CD4-positive, alpha-beta T cell treated with Interferon alpha-2 for 1 hour (primary cell): ENCODE measurements around the gene EBF3.
A peak's percentile ranks its signal among the peaks of the same experiment; 100 is the strongest.

ENCODE experiments used
- DNase-seq, 2 donors: peaks; one replicate each; pipeline ENCODE4 v3.0.0-alpha.2; 2020 to 2022

The EBF3 gene

DNA sequence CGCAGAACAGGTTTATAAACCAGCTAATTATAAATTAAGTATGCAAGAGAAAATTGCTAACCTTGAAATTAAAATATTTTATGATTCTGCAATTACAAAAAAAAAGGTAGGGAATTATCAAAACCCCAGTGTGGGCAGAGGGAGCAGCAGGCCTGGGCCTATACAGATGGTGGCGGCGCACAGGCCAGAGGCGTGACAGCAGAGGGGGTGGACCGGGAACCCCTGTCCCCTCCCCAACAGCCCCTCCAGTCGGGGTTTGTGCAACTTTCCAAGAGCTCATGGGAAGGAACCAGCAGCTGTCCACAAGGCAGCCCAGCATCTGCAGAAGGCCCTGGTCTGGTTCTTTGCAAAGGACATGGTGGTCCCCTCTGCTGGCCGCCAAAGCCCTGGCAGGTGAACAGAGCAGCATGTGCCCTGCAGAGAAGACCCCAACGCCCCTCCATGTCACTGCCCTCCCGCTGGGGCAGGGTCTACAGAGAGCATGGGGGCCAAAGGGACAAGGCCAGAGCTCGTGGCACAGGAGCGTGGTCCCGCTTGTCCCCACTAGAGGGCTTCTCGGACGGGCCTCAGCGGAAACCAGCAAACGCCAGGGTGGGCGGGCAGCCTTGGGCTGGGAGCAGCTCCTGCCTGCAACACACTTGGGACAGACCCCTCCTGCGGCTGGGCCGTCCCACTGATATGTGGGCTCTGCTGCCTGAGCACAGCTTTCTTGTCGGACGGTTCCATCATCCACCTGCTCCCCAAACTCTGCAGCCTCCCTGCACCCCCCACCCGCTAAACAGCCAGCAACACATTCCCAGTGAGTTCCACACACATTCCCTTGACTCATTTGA is 75.1 kb downstream of the EBF3 start:
- peak in 1 of 2 donors; percentile 34 for DNase-seq

DNA sequence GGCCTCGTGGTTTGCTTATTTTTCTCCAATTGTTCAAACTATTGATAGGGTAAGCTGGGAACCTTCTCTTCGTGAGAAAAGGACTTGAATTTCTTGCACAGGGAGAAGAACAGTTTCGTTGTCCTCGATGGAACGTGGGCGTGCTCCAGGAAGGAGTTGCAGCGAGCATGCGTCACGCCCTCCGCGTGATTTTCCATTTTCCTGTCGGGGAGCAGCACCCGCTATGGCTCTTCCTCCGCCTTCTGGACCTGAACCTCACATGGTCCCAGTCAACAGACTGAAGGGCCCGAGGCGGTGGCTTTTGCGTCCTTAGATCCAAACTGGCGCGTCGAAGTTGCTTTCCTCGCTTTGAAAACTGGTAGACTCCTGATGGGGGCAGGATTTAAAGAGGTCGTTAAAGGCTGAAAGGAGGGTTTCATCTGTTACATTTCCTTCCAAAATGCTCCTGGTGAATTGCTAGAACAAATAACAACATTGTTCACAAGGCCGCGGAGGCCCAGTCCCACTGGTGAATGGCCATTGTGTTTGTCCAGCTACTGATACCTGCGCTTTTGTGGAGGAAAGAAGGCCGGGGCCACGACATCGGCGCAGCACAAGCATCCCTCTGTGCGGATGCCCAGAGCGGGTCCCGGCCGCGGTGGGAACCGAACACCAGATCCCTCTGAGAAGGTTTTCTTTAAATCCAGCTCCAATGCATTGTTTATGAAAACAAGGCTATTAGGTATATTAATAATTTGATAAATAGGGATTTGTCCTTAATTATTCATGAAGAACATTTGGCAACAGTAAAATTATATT is 75.9 kb downstream of the EBF3 start:
- DNase-seq: no peak

DNA sequence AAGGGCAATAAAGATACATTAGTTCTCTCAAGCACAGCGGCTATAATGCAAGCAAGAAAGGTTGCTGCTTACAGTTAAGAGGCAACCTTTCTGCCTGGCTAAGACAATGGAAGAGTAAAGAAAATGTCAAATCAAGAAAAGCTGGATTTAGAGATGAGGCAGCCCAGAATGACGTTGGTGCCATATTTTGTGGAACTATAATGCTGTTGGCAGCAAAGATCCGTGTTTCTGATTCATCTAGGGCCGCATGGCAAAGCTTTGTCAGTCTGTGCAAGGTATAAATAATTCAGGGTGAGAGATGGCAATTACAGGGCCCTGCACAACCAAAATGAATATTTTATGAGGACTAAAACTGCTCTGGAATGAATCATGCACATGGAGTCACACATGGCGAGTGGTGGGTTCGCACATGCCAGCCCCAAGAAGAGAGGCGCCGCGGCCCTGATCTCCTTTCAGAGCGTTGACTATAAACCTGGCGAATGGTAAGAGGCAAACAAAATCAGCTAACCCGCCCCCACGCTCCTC is 76.6 kb downstream of the EBF3 start:
- no peak for DNase-seq

DNA sequence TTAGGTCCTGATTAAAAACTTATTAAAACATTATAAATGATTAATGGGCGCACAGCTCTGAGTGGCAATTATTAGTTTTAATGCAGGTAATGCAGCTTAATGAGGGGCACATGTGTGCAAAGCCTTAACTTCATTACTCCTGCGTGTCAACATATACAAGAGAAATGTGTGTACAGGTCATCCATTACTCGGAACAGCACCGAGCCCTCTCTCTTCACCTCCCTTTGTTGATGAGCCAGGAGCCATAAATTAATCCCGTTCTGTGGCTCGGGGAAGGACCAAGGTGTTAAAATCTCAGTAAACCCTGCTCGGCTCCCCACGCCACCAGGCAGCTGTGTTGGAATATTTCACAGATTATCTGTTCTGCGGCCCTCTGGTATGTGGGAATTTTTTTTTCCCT is 77.8 kb downstream of the EBF3 start:
- DNase-seq: no peak

DNA sequence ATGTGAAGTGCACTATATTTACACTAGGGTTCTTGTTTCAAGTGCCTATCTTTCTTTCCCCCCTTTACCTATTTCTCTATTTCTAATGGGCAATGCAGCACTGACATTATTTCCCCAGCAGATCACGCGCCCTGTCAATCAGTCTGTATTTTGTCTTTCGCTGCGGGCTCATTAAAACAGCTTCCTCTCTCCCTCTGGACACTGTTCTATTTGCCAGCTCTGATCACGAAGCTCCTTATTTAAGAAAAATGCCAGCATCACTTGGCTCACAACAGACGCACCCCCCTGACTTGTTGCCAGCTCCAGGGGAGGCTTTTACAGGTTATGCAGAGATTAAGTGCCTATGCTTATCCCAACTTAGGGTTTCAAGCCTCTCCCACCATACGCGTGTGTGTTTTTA is 78.5 kb downstream of the EBF3 start:
- DNase-seq: no peak

DNA sequence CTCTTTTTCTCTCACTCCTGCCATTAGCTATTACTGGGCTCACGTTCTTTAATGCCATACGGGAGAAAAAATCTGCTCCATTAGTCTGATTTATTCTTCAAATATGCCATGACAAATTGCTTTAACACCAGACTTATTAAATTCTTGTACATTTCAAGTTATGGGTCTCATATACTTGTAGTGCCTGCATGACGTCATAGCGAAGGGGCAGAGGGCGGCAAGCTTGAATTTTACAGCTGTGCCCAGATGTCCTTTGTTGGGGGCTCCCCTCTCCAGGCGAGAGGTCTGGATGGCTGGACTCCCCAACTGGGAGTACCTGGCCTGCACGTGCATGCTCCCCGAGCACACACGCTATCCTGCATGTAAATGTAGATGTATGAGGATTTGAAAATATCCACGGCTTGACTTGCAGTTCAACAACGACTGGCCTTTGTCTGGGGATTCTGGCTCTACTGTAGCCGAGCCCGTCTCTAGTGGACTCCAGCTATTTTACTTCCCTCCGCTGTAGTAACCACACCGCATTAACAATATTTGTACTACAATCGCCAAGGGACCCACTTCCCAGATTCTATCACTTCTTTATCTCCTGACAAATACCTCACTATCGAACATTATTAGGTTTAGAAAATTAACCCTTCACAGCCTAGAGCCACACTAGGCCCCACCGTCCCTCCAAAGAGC is 79.5 kb downstream of the EBF3 start:
- no peak for DNase-seq

DNA sequence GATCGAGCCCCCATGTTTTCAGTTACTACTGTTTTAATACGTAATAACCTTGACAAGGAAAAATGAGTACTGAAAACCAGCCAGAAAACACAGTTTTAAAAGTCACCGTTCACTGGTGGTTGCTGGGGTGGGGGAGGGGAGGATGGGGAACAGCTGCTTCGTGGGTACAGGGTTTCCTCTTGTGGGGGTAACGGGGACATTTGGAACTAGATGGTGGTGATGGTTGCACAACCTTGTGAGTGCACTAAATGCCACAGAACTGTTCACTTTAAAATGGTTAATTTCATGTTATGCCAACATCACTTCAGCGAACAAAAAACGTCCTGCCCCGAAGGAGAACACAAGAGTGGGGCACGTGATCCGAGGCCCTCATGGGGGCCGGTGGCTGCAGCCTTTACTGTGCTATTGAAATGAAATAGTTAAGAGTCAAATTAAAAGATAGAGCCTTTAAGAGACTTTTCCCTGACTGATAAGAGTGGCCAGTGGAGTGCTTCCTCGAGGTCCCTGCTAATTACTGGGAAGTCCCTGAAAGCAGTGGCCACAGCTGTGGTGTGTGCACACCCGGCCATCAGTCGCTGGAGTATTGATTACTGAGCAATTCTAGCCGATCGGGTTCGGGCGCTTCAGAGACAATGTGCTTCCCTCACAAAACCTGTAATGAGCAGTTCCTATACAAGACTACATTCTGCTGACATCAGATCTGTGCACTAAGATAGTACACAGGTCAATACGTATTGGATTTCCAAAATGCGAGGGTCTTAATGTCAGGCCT is 80.3 kb downstream of the EBF3 start:
- DNase-seq: no peak

DNA sequence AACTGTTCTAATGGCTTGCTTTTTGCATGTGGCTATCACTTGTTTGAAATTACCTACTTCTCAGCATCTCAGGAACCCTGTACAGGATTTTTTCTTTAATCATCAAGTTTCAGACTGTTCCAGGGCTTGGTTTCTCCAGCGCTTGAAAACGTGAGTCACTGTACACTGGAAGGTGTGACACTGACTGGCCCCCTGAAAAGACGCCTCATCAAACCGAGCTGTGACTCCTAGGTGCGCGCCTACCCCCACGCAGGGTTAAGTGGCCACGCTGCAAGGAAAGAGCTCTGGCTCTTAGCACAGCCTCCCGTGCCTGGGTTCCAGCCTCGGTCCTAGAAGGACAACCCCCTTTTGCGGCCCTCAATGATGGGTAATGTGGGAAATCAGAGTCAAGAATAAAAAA is 81.0 kb downstream of the EBF3 start:
- no peak for DNase-seq

DNA sequence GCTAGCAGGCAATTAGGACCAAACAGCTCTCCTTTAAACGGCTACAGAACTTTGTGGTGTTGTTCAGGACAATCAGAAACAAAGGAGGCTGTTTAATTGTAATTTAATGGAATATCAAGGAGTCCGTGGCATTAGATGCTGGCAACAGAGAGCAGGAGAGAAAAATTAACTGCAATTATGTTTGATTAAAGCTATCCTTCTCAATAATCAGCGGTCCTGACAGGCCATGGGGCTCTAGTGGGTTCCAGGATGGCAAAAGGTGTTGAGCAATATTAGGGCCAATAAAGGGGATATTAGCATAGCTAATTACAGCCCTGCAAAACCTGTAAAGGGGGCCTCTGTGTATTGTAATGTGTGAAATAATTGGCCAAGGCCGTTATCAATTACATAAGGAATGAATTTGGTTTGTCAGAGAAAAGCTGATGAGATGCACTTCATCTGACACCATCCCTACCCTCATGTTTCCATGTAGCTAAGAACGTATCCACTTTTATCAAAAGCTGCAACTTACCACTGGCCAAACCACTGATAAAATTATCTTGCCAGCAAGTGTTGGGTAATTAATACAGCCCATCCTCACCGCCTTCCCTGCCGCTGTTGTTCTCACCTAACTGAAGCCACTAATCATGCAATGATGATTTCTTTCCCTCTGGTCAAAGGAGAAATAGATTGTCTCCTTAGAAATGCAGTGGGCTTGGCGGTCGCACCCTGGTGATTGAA is 81.6 kb downstream of the EBF3 start:
- no peak for DNase-seq

DNA sequence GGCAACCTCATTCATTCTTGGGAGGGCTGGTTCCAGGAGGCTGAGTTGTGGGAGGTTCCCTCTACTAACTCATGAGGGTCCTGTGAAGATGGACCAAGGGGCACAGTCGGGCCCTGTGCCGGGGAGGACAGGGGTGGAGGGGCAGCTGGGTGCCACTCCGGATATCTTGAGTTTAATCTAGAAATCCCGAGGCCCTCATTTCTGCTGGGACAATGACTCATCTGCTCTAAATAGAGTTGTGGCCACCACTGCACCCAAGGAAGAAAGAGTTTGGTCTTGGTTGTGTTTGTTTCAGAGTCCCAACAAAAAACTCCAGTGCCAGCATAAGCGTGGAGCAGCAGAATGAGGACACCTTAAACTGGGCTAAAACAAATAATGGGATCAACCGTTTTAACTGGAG is 82.4 kb downstream of the EBF3 start:
- DNase-seq: no peak

DNA sequence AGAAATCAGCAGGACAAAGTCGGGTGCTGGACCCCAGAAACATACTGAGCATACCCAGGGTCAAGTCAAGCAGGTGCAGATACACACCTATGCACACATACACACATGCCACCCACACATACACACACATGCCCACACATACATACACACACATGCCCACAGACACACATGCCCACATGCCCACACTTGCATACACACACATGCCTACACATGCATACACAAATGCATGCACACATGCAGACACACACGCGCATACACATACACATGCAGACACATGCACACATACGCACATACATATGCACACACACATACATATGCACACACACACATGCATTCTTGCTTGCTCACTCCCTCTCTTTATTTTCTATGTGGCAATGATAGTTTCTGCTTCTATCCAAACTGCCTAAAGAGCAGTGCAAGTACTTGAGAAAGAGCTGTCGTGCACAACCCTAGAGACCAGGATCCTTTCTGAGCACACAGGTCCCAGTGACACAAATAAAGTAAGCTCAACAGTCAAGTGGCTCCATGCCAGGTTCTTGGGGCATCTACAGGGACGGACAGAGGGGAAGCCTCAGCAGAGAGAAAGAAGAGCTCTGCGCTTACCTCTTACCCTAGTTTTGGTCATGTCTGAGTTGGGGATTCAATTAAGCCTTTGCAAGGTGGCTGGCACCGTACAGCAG is 83.7 kb downstream of the EBF3 start:
- DNase-seq: no peak

DNA sequence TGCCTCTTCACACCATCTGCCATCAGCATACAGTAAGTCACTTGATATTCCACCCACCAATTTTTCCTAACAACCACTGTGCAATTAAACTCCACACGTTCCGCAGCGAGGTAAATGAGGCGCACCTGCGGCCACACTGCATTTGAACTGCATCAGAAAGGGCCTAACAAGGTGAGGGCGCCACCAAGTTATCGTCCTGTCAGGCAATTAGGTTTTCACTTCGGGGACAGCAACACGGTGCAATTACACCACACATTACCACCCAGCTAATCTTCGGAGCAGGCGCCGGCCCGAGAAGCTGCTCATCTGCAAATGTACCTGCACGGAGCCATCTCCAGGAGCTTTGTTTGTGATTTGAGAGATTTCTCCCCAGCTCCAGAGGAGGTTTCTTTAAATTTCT is 84.4 kb downstream of the EBF3 start:
- no peak for DNase-seq

DNA sequence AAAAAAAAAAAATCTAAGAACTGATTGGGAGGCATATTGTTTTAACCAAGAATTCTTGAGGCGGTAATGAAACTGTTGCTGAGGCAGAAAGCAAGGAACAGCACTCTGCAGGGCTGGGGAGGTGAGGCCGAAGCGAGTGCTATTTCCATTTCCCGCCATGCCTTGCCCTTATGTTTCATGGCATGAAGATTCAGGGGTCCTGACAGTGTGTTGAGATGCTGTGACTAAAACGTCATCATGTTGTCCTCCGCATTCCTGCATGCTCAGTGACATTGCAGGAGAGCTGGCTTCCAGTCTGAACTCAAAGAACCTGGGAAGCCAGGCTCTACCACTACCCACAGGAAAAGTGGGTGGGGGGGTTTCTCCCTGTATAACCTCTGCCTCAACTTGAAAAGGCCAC is 85.2 kb downstream of the EBF3 start:
- DNase-seq: no peak

DNA sequence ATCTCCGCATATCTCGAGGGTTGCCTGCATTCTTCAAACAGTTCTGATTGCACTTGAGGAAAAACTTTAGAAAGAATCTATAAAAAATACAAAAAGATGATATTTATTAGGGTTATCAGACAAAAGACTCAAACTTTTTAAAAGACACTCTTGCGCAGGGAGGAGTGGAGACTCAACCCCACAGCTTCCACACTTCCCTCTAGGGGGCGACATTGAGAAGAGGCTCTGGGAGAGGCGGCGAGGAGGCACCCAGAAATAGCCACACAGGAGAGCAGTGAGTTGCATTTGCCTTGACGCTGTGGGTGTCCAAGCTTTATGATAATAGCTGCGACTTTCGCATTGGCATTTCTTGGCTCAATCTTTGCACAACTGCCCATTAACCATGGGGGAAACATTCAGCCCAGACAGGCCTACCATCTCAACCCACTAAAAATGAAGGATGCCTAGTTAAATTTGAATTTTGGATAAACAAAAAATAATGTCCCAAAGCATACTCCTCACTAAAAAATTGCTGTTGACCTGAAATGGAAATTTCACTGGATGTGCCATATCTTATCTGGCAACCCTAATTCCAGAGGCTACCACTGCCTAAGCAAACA is 86.2 kb downstream of the EBF3 start:
- DNase-seq: peak in 1 of 2 donors; percentile 51

DNA sequence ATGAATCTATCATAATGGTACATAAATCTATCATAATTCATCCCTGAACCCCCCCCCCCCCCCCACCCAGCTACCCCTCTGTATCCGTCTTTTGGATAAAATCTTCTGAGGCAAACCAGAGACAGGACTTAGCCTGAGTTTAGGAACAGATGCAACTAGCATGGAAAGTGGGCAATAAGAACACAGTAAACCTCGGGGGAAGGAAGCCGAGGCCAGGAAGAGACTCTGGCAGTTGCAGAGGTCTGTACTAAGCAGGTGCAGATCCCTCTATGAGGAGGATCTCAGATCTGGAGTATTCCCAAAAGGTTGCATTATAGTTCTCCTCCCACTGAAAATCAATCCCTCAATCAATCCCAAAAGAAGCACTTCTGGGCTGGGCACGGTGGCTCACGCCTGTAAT is 87.2 kb downstream of the EBF3 start:
- DNase-seq: no peak

DNA sequence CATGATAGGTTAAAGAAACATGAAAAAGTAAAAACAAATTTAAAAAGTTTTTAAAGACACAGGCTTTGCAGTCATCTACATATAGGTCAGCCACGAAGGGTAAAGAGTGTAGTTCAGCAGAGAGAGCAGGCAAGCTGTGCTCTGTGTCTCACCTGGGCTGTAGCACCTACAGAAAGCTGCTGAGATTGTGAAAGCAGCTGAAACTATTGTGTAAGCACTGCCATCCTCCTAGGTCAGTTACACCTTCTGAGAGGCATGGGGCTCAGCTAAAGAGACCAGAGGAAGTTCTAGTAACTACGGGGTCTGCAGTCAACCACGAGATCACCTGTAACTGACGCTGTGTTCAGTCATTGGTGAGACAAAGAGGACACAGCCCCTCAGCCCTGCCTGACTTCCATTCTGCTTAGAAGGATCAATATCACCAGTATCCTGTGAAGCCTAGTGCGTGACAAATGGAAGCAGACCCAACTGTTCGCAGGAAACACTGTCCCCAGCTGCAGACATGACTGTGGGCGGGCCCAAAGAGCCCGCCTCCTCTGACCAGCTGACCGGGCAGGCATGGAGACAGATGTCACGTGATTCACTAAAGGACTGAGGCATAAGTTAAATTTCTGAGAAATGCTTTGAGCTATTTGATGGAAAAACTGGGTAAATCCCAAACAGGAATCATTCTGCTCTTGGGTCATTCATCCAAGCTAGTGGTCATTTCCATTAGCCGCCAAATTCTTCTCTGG is 87.9 kb downstream of the EBF3 start:
- DNase-seq: no peak

DNA sequence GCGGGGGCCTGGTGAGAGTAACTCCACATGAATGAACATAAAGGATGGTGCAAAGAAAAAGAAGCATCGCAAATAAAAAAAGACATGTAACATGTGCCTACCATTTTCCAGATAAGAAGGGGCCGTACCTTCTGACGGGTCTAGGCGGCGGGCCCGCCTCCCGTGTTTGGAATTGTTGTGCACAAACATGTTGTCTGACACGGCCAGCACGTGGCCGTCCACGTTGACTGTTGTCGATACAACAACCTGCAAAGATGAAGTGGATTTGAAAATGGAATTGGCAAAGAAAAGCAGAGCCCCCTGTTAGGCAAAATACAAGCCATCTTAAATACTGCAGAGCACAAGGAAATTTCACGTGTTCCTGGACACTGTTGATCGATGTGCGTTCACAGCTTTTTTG is 90.7 kb downstream of the EBF3 start:
- no peak for DNase-seq

DNA sequence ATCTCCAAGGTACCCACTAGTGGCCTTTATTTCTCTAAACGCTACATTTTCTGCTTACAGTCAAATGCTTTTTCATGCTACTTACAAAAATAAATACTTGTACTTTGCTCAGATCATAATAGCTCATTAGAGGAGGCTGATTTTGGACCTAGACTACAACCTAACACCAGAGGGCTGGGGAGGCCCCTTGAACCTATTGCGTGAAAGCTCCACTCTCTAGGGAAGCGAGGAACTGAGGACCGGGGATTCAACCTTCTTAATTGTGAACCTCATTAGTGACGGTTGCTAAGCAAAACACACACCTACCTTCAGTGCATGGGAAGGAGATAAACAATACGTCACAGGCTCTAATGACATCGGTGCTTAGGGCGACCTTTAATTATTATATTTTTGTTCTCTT is 92.1 kb downstream of the EBF3 start:
- DNase-seq: no peak

DNA sequence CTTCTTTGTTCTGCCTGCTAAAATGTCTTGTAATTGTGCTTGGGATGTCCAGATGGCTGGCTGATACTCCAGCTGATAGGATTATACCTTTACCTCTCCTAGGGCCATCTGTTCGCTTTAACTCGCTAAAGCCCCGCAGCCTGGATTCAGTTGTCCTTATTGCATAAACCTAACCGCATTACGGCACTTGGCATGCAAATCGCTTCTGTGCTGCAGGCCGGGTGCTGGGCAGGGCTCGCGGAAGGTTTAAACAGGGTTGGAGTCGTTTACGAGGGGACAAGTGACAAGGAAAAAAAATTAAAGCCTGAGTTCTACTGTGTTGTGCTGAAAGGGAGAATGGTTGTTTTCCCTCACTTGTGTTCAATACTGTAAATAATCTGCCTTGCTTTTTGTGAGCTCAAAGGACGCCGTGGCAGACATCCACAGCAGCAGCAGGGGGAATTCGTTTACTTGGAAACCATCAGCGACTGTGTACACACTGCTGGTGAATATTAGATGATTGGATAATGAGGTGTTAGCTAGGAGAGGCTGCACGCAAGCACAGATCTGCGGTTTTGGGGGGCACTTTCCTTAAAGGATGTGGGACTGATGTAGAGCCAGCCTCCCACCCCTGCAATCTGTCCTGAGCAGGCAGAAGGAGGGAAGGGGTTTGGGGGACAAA is 93.0 kb downstream of the EBF3 start:
- no peak for DNase-seq

DNA sequence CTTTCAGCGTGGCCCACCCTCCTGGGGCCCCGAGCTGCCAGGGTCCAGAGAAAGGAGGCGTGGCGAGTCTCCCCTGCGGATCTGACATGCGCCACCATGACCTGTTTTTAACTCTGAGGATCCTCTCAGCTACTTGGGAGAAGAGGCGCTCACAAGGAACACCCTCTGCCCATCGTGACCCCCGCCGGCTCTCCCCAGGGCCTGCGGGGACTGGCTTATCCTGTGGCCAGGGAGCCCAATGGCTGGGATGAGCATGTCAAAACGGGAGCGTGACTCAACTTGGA is 93.7 kb downstream of the EBF3 start:
- DNase-seq: no peak
